Mesenchymal stem cell (in vitro differentiated cells and primary cell): ENCODE measurements around the gene SLC6A4.

Experiments used
- DNase-seq: peaks from one replicate; pipeline ENCODE4 v3.0.0-alpha.2; 2013
- H2AFZ ChIP-seq: one replicate; pipeline ENCODE4 v1.6.1; 2013; ENCODE audit warnings: low read depth, mild to moderate bottlenecking, control low read depth, inconsistent platforms, low read length, moderate library complexity
- H2AK5ac ChIP-seq: 2 replicates; pipeline ENCODE4 v1.6.1; 2013; ENCODE audit warnings: low read length, moderate library complexity, mild to moderate bottlenecking, inconsistent platforms; ENCODE audit not compliant: severe bottlenecking
- H2BK120ac ChIP-seq: one replicate; pipeline ENCODE4 v1.6.1; 2013; ENCODE audit warnings: low read depth, mild to moderate bottlenecking, inconsistent platforms, low read length, moderate library complexity
- H2BK12ac ChIP-seq, 2 experiments: one replicate each; pipeline ENCODE4 v1.6.1; 2013; ENCODE audit warnings: inconsistent platforms in 2 of 2, low read length in 2 of 2, mild to moderate bottlenecking in 2 of 2, moderate library complexity in 2 of 2, control low read depth in 1 of 2
- H2BK15ac ChIP-seq: one replicate; pipeline ENCODE4 v1.6.1; 2013; ENCODE audit warnings: mild to moderate bottlenecking, low read depth, inconsistent platforms; ENCODE audit not compliant: poor library complexity, severe bottlenecking
- H2BK5ac ChIP-seq: 2 replicates; pipeline ENCODE4 v1.6.1; 2013; ENCODE audit warnings: low read depth, mild to moderate bottlenecking, low read length, control low read depth, inconsistent platforms; ENCODE audit not compliant: poor library complexity, severe bottlenecking
- H3K14ac ChIP-seq, 2 experiments: one replicate each; pipeline ENCODE4 v1.6.1; 2013; ENCODE audit warnings: inconsistent platforms in 2 of 2, low read length in 2 of 2, control low read depth in 1 of 2, mild to moderate bottlenecking in 1 of 2, moderate library complexity in 1 of 2
- H3K18ac ChIP-seq, 2 experiments: one replicate each; pipeline ENCODE4 v1.6.1; 2013; ENCODE audit warnings: inconsistent platforms in 2 of 2, low read length in 2 of 2, control low read depth in 1 of 2, low read depth in 1 of 2, mild to moderate bottlenecking in 1 of 2
- H3K23ac ChIP-seq, 2 experiments: one replicate each; pipeline ENCODE4 v1.6.1; 2013; ENCODE audit warnings: inconsistent platforms in 2 of 2, low read length in 2 of 2, mild to moderate bottlenecking in 2 of 2, moderate library complexity in 2 of 2, control low read depth in 1 of 2
- H3K27ac ChIP-seq: 2 replicates; pipeline ENCODE4 v1.5.1; 2013; ENCODE audit warnings: mild to moderate bottlenecking, moderate library complexity, low read length, control low read depth, inconsistent platforms; ENCODE audit not compliant: poor library complexity, severe bottlenecking
- H3K27me3 ChIP-seq, 2 experiments: 2 replicates each; pipeline versions ENCODE4 v1.6.1 to v1.7.0; 2013; ENCODE audit warnings: low read length in 2 of 2, mild to moderate bottlenecking in 2 of 2, moderate library complexity in 2 of 2, control low read depth in 1 of 2, inconsistent platforms in 1 of 2; ENCODE audit not compliant: control insufficient read depth in 1 of 2, insufficient read depth in 1 of 2
- H3K36me3 ChIP-seq, 2 experiments: 2 replicates each; pipeline versions ENCODE4 v1.6.1 to v1.7.0; 2013; ENCODE audit warnings: low read length in 2 of 2, control low read depth in 1 of 2, inconsistent platforms in 1 of 2, low read depth in 1 of 2, mild to moderate bottlenecking in 1 of 2; ENCODE audit not compliant: insufficient read depth in 2 of 2, control insufficient read depth in 1 of 2
- H3K4ac ChIP-seq, 2 experiments: one replicate each; pipeline ENCODE4 v1.6.1; 2013; ENCODE audit warnings: inconsistent platforms in 2 of 2, low read length in 2 of 2, mild to moderate bottlenecking in 2 of 2, moderate library complexity in 2 of 2, control low read depth in 1 of 2, low read depth in 1 of 2
- H3K4me1 ChIP-seq: 2 replicates; pipeline ENCODE4 v1.6.1; 2013; ENCODE audit warnings: low read depth, low read length, control low read depth; ENCODE audit not compliant: control insufficient read depth, insufficient read depth
- H3K4me2 ChIP-seq: 2 replicates; pipeline ENCODE4 v1.6.1; 2013; ENCODE audit warnings: low read length, mild to moderate bottlenecking, inconsistent platforms; ENCODE audit not compliant: poor library complexity, severe bottlenecking
- H3K4me3 ChIP-seq, 2 experiments: 2 replicates each; pipeline versions ENCODE4 v1.5.1 to v1.7.0; 2013; ENCODE audit warnings: low read length in 2 of 2, mild to moderate bottlenecking in 2 of 2, control low read depth in 1 of 2, low read depth in 1 of 2; ENCODE audit not compliant: insufficient read depth in 1 of 2
- H3K79me1 ChIP-seq: replicated peaks from 2 replicates; pipeline ENCODE4 v1.6.1; 2013; ENCODE audit warnings: mild to moderate bottlenecking, control low read depth, low read length, inconsistent platforms; ENCODE audit not compliant: poor library complexity, severe bottlenecking
- H3K9ac ChIP-seq: 2 replicates; pipeline ENCODE4 v1.7.0; 2013; ENCODE audit warnings: mild to moderate bottlenecking, low read length, moderate library complexity
- H3K9me3 ChIP-seq: 2 replicates; pipeline ENCODE4 v1.7.0; 2013; ENCODE audit warnings: mild to moderate bottlenecking, low read length; ENCODE audit not compliant: control insufficient read depth
- H4K8ac ChIP-seq: one replicate; pipeline ENCODE4 v1.6.1; 2013; ENCODE audit warnings: inconsistent platforms, mild to moderate bottlenecking, low read length, moderate library complexity
- H4K91ac ChIP-seq: one replicate; pipeline ENCODE4 v1.6.1; 2013; ENCODE audit warnings: mild to moderate bottlenecking, low read length, inconsistent platforms
- WGBS: methylation state at CpG from one replicate; pipeline ENCODE4 v1.1.7; 2013; ENCODE audit warnings: mixed read lengths; 5-methylcytosine and 5-hydroxymethylcytosine counted together

The SLC6A4 gene

DNA sequence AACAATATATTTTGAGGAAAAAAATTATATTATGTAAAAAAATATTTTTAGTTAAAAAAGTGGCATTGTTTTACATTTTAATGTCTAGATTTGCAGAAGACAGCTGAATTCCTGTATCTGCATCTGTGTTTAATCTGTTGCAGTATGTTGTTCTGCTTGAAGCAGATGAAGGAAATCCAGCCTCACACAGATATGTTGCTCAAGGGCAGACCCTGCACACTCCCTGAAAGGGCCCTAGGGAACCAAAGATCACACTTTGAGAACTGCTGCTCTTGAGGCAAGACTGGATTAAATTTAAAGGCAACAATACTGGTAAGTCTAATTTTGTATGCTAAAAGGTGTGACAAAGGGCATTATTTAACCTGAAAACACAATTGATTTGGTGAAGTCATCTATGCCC lies 16.4 kb upstream of the SLC6A4 start:
- no peak overlapping the region for H2AFZ ChIP-seq
- H3K4ac ChIP-seq, result no peak overlapping the region
- no peak overlapping the region for H2BK120ac ChIP-seq
- H3K4me3 ChIP-seq, result no peak overlapping the region
- no peaks in the 10 kb centered on the region for H3K27me3 ChIP-seq
- H2BK5ac ChIP-seq, result no peak overlapping the region
- H3K23ac ChIP-seq, result no peak overlapping the region
- no peak overlapping the region for H3K27ac ChIP-seq
- no peak overlapping the region for H4K91ac ChIP-seq
- no peak overlapping the region for H2BK12ac ChIP-seq
- H3K36me3 ChIP-seq, result peaks cover 24 to 69% of the 10 kb centered on the region in 2 experiments
- no peak overlapping the region for H4K8ac ChIP-seq
- H2AK5ac ChIP-seq, result no peak overlapping the region
- H3K4me1 ChIP-seq, result no peaks in the 10 kb centered on the region
- H3K14ac ChIP-seq, result no peak overlapping the region
- peaks cover 8% of the 10 kb centered on the region for H3K79me1 ChIP-seq
- no peak overlapping the region for H2BK15ac ChIP-seq
- no peaks in the 10 kb centered on the region for H3K9me3 ChIP-seq
- H3K9ac ChIP-seq, result no peak overlapping the region
- H3K4me2 ChIP-seq, result no peak overlapping the region
- no peak for DNase-seq
- no peak overlapping the region for H3K18ac ChIP-seq

DNA sequence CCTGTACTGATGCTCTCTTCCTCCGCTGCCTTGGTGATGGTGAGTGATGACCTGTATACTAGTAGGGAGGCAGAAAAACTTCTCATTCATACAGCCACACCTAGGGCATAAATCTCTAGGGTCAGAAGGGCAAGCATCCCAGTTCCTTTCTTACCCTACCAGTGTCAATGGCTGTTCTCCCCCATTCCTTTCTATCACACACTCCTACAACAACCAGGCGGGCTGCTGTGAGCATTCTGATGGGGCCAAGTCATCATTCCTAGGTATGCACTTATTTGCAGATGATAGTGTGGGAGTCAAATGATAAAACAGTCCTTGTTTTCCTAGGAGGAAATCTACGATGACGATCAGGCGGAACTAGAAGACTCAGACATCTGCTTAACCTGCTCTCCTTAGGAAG lies 14.0 kb upstream of the SLC6A4 start:
- H2BK5ac ChIP-seq, result no peak overlapping the region
- no peaks in the 10 kb centered on the region for H3K9me3 ChIP-seq
- no peak overlapping the region for H2BK15ac ChIP-seq
- H4K8ac ChIP-seq, result no peak overlapping the region
- peaks cover 18 to 62% of the 10 kb centered on the region in 2 experiments for H3K36me3 ChIP-seq
- no peaks in the 10 kb centered on the region for H3K27me3 ChIP-seq
- H3K4me2 ChIP-seq, result no peak overlapping the region
- H3K18ac ChIP-seq, result no peak overlapping the region
- H3K4ac ChIP-seq, result no peak overlapping the region
- DNase-seq, result no peak
- H3K4me1 ChIP-seq, result no peaks in the 10 kb centered on the region
- no peak overlapping the region for H3K23ac ChIP-seq
- H3K14ac ChIP-seq, result no peak overlapping the region
- WGBS, result 99% methylated on average over 4 of the region's 5 CpGs
- H2BK120ac ChIP-seq, result no peak overlapping the region
- H2AK5ac ChIP-seq, result no peak overlapping the region
- no peak overlapping the region for H2BK12ac ChIP-seq
- H3K79me1 ChIP-seq, result peaks cover 6% of the 10 kb centered on the region
- H3K4me3 ChIP-seq, result no peak overlapping the region
- no peak overlapping the region for H3K9ac ChIP-seq
- no peak overlapping the region for H4K91ac ChIP-seq
- no peak overlapping the region for H3K27ac ChIP-seq
- no peak overlapping the region for H2AFZ ChIP-seq

DNA sequence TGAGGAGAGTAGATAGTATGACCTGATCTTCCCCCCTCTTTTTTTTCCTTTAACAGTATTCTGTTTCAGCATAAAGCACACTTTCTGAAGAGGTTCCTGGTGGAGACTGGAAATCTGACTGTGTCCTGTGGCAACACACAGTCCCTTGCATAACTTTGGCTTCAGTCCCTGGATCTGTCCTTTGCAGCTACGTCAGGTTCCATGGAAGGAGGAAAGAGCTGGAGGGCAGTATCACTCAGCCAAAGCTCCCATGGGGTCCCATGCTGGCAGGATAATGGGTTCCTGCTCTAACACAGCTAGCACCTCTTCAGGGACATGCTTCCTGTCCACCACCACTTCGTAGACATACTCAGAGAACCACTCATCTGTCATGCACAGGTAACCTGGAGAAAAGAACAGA lies 13.3 kb upstream of the SLC6A4 start:
- H3K79me1 ChIP-seq, result peaks cover 6% of the 10 kb centered on the region
- H3K27ac ChIP-seq, result no peak overlapping the region
- H4K8ac ChIP-seq, result no peak overlapping the region
- no peak overlapping the region for H3K4me3 ChIP-seq
- no peak overlapping the region for H2AK5ac ChIP-seq
- no peaks in the 10 kb centered on the region for H3K9me3 ChIP-seq
- no peak overlapping the region for H3K4ac ChIP-seq
- no peak for DNase-seq
- H3K4me1 ChIP-seq, result no peaks in the 10 kb centered on the region
- no peak overlapping the region for H2BK120ac ChIP-seq
- H2BK5ac ChIP-seq, result no peak overlapping the region
- 96% methylated on average over 2 of the region's 2 CpGs for WGBS
- H2AFZ ChIP-seq, result no peak overlapping the region
- H3K23ac ChIP-seq, result no peak overlapping the region
- H3K18ac ChIP-seq, result no peak overlapping the region
- H3K4me2 ChIP-seq, result no peak overlapping the region
- no peaks in the 10 kb centered on the region for H3K27me3 ChIP-seq
- no peak overlapping the region for H2BK15ac ChIP-seq
- no peak overlapping the region for H4K91ac ChIP-seq
- H3K14ac ChIP-seq, result no peak overlapping the region
- no peak overlapping the region for H2BK12ac ChIP-seq
- H3K9ac ChIP-seq, result no peak overlapping the region
- H3K36me3 ChIP-seq, result peaks cover 18 to 59% of the 10 kb centered on the region in 2 experiments

DNA sequence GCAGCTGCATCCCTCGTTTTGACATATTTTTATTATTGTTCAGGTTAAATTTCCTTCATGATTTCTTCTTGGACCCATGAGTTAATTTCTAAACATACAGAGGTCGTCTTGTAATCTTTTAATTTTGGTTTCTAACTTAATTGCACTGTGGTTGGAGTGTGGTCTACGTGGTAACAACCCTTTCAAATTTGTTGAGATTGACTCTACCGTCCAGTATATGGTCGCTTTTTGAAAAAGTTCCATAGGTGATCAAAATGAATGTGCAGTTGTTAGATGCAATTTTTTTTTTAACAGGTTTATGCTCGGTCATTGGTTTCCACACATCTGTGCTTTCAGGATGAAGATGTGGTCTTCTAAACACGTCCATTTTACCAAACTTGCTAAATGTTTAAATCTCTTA lies 11.0 kb upstream of the SLC6A4 start:
- H2BK5ac ChIP-seq, result no peak overlapping the region
- H3K4me2 ChIP-seq, result no peak overlapping the region
- no peak overlapping the region for H3K23ac ChIP-seq
- no peak overlapping the region for H3K4me3 ChIP-seq
- H3K14ac ChIP-seq, result no peak overlapping the region
- DNase-seq, result no peak
- no peak overlapping the region for H3K9ac ChIP-seq
- 94% methylated on average over 4 of the region's 7 CpGs for whole genome bisulfite sequencing
- H3K27me3 ChIP-seq, result no peaks in the 10 kb centered on the region
- H3K4ac ChIP-seq, result no peak overlapping the region
- peaks cover 12 to 42% of the 10 kb centered on the region in 2 experiments for H3K36me3 ChIP-seq
- no peaks in the 10 kb centered on the region for H3K4me1 ChIP-seq
- H3K18ac ChIP-seq, result no peak overlapping the region
- no peak overlapping the region for H2AK5ac ChIP-seq
- H3K27ac ChIP-seq, result no peak overlapping the region
- no peaks in the 10 kb centered on the region for H3K79me1 ChIP-seq
- no peak overlapping the region for H2BK120ac ChIP-seq
- no peaks in the 10 kb centered on the region for H3K9me3 ChIP-seq
- no peak overlapping the region for H2AFZ ChIP-seq
- H2BK12ac ChIP-seq, result no peak overlapping the region
- H4K91ac ChIP-seq, result no peak overlapping the region
- H2BK15ac ChIP-seq, result no peak overlapping the region
- H4K8ac ChIP-seq, result no peak overlapping the region
